ENCODE data around the gene HECTD4.

Gene HECTD4

GRCh38 chr12:112149596-112149995 is 232.6 kb downstream of the HECTD4 start:
- no peak for DNase-seq

DNA sequence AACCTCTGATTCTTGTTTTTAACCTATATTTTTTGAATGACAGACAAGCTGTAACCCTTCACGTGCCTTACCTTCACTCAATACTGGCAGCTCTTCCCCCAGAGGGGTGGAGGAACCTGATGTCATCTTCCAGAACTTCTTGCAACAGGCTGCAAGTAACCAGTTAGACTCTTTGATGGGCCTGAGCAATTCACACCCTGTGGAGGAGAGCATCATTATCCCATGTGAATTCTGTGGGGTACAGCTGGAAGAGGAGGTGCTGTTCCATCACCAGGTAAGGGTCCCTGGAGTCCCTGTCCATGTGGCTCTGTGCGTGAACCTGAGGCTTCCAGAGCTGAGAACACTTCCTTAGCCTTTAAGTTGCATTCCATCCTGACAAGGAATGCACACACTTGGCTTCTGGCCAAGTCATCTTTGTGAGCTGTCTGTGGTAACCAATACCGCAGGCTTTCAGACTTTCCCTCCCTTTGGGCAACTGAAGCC is 234.2 kb downstream of the HECTD4 start:
- DNase-seq, result peak; percentile 27

DNA sequence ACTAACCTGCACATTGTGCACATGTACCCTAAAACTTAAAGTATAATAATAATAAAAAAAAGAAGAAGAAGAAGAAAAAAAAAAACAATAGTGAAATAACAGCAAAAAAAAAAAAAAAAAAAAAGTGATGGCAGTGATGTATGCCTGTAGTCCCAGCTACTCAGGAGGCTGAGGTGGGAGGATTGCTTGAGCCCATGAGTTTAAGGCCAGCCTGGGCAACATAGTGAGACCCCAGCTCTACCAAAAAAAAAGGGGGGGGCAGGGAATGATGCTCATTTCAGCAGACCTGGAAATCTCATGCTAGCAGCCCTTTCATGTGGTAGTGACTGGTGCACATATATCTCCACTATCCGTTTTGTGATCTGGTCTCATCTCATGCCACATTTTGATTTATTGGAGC is 236.1 kb downstream of the HECTD4 start:
- no peak for DNase-seq

DNA sequence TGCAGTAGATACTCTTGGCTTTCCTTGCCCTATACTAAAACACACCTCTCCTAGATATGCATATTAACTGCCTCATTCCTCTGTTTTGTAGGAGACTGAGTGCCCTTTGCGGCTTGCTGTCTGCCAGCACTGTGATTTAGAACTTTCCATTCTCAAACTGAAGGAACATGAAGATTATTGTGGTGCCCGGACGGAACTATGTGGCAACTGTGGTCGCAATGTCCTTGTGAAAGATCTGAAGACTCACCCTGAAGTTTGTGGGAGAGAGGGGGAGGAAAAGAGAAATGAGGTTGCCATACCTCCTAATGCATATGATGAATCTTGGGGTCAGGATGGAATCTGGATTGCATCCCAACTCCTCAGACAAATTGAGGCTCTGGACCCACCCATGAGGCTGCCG is 241.5 kb downstream of the HECTD4 start:
- no peak for DNase-seq

DNA sequence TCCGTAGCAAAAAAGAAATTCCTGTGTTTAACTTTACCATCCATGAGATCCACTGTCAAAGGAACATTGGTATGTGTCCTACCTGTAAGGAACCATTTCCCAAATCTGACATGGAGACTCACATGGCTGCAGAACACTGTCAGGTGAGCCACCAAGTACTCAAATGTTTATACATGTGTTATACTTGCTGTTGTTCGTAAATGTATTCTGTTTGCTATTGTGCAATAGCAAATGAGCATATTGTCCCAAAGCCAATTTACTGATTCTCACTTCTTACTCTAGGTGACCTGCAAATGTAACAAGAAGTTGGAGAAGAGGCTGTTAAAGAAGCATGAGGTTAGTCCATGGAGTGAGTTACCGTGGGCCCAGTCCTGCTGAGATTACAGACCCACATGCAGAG is 247.5 kb downstream of the HECTD4 start:
- DNase-seq, result no peak

DNA sequence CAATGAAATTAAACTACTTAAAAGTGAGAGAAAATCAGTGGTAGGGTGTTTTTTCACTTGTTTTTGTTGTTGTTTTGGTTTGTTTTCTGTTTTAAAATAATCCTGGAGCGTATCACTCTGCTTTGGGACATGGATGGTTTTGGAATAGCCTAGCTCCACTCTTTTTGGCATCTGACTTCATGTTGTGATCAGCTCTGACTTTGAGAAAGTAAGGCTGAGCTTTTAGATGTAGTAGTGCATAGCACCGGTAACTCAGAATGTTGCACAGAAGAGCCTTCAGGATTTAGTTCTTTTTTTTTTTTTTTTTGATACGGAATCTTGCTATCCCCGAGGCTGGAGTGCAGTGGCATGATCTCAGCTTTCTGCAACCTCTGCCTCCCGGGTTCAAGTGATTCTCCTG is 248.8 kb downstream of the HECTD4 start:
- no peak for DNase-seq

DNA sequence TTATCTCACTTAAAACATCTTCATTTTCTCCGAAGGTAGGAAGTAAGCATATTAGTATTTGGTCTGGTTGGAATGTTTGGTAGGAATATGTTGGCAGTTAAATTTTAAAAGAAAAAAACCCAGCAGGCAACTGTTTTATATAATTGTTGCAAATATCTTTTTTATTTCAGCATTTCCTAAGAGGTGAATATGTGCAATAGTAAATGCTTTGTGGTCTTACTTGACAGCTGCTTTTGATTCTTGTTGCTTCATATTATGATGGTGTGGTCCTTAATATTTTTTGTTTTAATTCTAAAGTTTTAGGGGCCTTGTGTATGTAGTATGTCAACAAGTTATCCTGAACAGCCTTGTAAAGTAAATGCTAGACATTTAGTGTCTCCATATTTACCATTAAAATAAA is 250.5 kb downstream of the HECTD4 start:
- no peak for DNase-seq

DNA sequence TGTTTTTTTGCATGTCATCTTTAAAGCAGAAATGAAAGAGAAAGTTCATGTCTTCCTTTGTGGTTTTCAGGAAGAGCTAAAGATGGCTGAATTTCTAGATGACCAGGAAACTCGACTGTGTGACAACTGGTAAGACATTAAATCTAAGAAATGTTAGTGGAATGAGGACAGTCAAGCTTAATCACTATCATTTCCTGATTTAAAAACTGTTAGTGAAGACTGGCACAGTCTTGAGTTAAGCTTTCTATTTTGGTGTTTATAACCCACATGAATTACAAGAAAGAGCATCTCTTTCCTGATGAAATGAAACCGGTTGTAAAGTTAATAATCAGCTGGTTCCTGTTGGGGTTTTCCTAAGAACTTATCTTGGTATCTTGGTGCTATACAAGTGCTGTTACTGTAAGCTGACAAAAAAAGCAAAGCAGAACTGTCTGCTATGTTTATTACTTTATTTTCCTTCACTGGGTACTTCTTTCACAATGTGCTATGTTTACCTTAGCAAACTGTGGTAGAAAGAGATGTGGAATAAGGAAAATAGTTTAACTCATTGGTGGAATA is 251.7 kb downstream of the HECTD4 start:
- DNase-seq, result no peak

GRCh38 chr12:112126911-112127310 is 255.3 kb downstream of the HECTD4 start:
- no peak for DNase-seq

DNA sequence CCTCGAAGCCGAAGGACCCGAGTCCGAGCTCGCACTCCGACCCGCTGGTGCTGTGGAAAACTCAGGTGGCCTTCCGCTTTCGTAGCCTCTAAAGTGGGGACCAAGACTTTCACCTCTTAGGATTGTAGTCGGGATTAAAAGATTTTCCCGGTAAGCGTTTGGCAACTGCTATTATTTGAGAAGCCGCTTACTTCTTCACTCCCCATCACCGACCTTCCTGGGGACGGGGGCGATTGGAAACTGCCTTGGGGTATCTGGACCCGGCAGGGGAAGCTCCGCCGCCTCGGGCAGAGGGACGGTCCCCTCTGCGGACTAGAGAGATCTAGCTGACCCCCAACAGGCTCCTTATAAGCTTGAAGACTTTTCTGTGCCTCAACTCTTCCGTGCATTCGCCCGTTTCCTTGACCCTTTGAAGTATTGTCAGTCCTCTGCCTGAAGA is 256.2 kb downstream of the HECTD4 start:
- peak; percentile 48 for DNase-seq

DNA sequence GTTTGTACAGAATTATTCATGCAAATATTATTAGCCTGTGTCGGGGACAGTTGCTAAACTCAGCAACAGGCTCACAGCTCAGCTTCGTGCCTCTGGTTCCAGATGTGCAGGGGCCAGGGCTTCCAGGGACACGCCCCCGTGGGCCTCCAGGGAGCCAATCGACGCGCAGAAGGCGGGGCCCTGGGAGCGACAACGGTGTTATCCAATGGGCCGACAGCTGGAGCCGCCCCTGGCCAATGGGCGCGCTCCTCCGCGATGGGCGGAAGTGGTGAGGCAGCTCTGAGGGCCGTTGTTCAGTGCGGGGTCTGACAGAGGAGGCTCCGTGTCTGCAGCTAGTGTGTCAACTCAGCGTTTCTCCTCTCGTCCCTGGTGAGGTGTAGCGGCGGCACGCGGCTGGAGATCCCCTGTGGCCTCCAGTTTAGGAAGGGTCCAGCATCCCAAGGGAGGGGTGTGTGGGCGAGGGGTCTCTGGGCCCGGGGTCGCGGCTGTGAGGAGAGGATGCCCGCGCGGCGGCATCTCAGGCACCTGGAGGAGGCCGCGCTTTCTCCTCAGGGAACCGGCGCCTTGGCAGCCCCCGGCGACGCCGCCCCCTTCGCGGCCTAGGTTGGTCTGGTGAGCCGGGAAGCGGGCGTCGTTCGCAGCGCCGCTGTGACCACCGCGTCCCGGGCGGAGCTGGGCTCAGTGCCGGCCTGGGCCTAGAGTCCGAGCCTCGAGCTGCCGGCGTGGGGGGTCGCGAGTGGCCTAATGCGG is 256.8 kb downstream of the HECTD4 start, which contains the start of gene TRAFD1:
Gene TRAFD1 (plus strand): TSS at position 311 of the 750 bp plus-strand sequence. CDS start 4,963 bp downstream, outside the sequence.
- DNase-seq, result peak; percentile 98

DNA sequence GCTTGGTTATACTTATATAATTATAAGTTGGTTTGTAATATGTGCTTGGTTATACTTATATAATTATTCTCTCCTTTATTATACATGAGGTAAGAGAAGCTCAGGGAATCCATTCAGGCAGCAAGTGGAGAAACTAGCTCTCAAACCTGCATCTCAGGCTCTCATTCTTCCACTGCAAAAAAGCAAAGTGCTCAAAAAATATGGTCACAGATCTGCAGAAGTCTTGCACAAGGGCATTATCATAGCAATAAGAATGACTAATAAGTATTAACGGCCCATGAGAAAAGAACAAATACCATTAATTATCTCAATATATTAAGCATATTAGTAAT is 257.3 kb downstream of the HECTD4 start:
- DNase-seq, result no peak

GRCh38 chr12:112122823-112123690 is 259.2 kb downstream of the HECTD4 start:
- DNase-seq, result no peak

DNA sequence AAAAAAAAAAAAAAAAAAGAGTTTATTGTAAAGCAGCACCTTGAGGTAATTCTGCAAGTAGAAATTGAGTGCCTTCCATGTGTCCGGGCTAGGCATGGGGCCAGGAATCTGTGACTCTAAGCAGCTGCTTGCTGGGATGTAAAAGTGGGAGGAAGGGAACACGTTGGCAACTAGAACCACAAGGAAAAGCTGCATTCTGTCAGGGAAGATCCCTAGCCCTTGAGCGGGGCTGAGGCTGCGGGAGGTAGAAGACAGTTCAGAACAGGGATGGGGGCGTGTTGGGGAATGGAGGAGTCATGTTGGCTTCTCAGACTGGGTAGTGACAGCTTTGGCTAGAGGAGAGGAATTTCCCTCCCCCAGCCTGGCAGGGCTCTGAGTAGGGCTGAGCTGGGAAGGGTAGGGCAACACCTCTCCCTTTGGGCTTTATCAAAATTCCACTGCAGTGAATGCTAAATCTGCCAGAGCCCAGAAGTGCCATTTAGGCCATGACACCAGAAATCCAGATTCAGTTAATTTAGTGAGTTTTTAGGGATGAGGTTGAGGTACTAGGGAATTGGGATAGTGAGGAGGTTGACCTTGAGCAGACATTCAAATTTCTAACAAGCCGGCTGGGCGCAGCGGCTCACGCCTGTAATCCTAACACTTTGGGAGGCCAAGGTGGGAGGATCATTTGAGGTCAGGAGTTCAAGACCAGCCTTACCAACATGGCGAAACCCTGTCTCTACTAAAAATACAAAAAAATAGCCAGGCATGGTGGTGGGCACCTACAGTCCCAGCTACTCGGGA is 260.3 kb downstream of the HECTD4 start:
- peak; percentile 26 for DNase-seq

DNA sequence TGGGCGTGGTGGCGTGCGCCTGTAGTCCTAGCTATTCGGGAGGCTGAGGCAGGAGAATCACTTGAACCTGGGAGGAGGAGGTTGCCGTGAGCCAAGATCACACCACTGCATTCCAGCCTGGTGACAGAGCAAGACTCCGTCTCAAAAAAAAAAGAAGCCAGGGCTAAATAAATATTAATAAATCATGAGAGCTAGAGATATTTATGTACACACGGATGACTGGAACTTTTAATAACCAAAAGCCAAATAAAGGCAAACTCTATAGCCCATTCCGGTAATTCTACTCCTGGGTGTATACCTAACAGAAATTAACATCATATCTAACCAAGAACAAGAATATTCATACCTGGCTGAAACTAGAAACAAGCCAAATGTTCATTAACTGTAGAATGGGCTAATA is 264.5 kb downstream of the HECTD4 start:
- DNase-seq, result no peak

GRCh38 chr12:112116232-112117060 is 265.8 kb downstream of the HECTD4 start:
- peak; percentile 95 for DNase-seq

DNA sequence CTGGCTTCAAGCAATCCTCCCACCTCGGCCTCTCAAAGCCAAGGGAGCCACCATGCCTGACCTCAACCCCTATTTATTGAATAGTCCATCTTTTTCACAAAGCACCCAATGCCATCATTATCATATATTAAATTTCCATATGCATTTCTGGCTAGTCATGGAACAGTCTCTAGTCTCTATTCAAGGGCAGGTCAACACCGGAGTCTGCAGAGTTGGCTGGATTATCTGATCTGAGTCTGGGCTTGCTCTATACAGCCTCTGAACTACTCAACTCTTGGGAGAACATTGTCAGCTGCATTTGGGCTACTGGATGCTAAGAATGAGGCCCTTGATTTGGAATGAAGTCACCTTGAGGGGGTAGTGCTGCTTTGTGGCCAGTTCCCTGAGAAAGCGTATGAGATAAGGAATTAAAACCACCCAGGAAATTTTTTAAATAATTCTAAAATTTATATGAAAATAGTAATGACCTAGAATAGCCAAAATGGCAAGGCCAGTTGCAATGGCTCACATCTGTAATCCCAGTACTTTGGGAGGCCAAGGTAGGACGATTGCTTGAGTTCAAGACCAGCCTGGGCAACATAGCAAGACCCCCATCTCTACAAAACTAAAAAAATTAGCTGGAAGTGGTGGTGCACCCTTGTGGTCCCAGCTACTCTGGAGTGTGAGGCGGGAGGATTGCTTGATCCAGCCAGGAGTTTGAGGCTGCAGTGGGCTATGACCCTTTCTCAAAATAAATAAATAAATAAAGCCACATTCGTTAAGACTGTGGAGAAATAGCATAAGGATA is 266.8 kb downstream of the HECTD4 start:
- DNase-seq, result no peak

DNA sequence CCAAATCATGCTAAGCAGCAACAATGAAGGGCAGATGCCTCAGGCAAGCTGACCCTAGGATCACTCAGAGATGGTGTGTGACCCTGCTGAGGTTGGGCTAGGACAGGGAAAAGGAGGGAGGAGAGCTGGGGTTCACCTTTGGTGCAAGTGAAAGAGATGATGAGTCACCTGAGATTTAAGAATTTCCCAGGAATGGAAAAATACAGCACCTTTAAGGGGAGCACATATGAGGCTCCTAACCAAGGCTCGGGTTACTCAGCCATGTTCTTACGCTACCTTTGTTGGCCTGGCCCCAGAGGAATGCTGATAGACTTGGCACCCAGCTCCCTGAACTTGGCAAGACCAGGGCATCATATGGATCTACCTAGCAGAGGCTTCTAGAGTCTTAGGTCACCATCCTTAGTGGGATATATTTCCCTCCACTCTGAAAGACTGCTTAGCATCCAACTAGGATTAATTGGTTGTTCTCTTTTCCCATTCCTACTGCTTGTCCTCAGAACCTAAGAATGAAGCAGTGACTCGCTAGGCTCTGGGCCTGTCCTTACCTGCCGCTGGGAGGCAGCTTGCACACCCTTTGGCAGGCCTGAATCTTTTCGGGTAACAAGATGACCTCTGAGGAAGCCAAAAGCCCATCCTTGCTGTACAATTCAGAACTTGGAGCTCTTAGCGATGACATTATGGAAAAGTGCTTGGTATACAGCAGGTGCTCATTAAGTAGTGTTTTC is 269.7 kb downstream of the HECTD4 start:
- DNase-seq, result no peak

DNA sequence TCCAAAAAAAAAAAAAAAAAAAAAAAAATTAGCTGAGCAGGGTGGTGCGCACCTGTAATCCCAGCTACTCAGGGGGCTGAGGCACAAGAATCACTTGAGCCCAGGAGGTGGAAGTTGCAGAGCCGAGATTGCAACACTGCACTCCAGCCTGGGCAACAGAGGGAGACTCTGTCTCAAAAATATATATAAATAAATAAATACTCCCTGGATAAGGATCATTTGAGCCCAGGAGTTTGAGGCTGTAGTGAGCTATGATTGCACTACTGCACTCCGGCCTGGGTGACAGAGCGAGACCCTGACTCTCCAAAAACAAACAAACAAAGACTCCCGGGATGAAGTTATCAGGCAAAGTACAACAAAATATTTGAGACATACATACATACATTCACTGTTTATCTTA is 270.3 kb downstream of the HECTD4 start:
- no peak for DNase-seq

Measured in NCI-H82 (cell line).